ENCODE data around the gene LCP1. TPM values are rescaled to one million over a fixed set of nuclear protein-coding genes. Genes with fewer than 3 reads are reported as not detected.

The LCP1 gene
- total RNA-seq, 1 donor from 2014 or later: 1,100 TPM

Other genes with a start within 250 kb of the LCP1 start
- 43.0 and 51.2 TPM in 2 replicates for gene ZC3H13, start 129.4 kb downstream of the LCP1 start, total RNA-seq
- gene CPB2, start 77.1 kb downstream of the LCP1 start, total RNA-seq: not detected in 2 replicates
- gene LRRC63, start 29.8 kb upstream of the LCP1 start, total RNA-seq: 0.39 and 0.71 TPM in 2 replicates
- 2.3 and 3.1 TPM in 2 replicates for gene RUBCNL, start 205.1 kb upstream of the LCP1 start, total RNA-seq

Data from T-helper 1 cell treated with Interleukin-12 subunit alpha and Interleukin-12 subunit beta and Interleukin-4 antibody, amounts not matched to agents 30 ng/mL and 1 ng/mL, for 36 hours (primary cell).